Neural progenitor cell (in vitro differentiated cells): Measurements from ENCODE around the gene CITED4. TPM values are rescaled to one million over a fixed set of nuclear protein-coding genes. Genes with fewer than 3 reads are reported as not detected.

Experiments
- DNase-seq: peaks from one replicate; pipeline ENCODE4 v3.0.0-alpha.2; 2016; ENCODE audit warnings: low spot score
- H2AFZ ChIP-seq: fragments of 200-600 bp; sonication (generic); replicated peaks from 2 replicates; pipeline ENCODE4 v1.6.1; 2016; ENCODE audit warnings: antibody characterized with exemption
- H3F3A ChIP-seq: fragments of 200-600 bp; sonication (generic); 2 replicates; pipeline ENCODE4 v1.6.1; 2016; ENCODE audit warnings: antibody characterized with exemption, low read depth
- H3K27ac ChIP-seq: fragments of 200-600 bp; sonication (generic); 2 replicates; pipeline ENCODE4 v1.5.1; 2016; ENCODE audit warnings: mild to moderate bottlenecking
- H3K27me3 ChIP-seq: fragments of 200-600 bp; sonication (generic); 2 replicates; pipeline ENCODE4 v1.6.1; 2016; ENCODE audit warnings: mild to moderate bottlenecking, moderate library complexity
- H3K36me3 ChIP-seq: fragments of 200-600 bp; sonication (generic); 2 replicates; pipeline ENCODE4 v1.5.1; 2016
- H3K4me1 ChIP-seq: fragments of 200-600 bp; sonication (generic); 2 replicates; pipeline ENCODE4 v1.6.1; 2016; ENCODE audit warnings: mixed run types
- H3K4me2 ChIP-seq: fragments of 200-600 bp; sonication (generic); 2 replicates; pipeline ENCODE4 v1.6.1; 2016
- H3K4me3 ChIP-seq: fragments of 200-600 bp; sonication (generic); 2 replicates; pipeline ENCODE4 v1.5.1; 2016
- H3K79me2 ChIP-seq: fragments of 200-600 bp; sonication (generic); 2 replicates; pipeline ENCODE4 v1.6.1; 2016; ENCODE audit warnings: low read depth
- H3K9ac ChIP-seq: fragments of 200-600 bp; sonication (generic); 2 replicates; pipeline ENCODE4 v1.6.1; 2016
- H3K9me3 ChIP-seq: fragments of 200-600 bp; sonication (generic); 2 replicates; pipeline ENCODE4 v1.5.1; 2016; ENCODE audit warnings: low read depth
- H4K20me1 ChIP-seq: fragments of 200-600 bp; sonication (generic); 2 replicates; pipeline ENCODE4 v1.6.1; 2016; ENCODE audit warnings: low read depth
- H3K27ac Mint-ChIP-seq: 3 replicates; pipeline ENCODE4 v1.8.0; 2021; ENCODE audit warnings: mixed read lengths
- H3K27me3 Mint-ChIP-seq: 2 replicates; pipeline ENCODE4 v1.8.0; 2022; ENCODE audit warnings: low read depth, mild to moderate bottlenecking, inconsistent platforms, moderate library complexity, mixed read lengths; ENCODE audit not compliant: insufficient read depth
- H3K36me3 Mint-ChIP-seq: 3 replicates; pipeline ENCODE4 v1.8.0; 2021; ENCODE audit warnings: mixed read lengths
- H3K4me1 Mint-ChIP-seq: 3 replicates; pipeline ENCODE4 v1.8.0; 2021; ENCODE audit warnings: mixed read lengths
- H3K4me3 Mint-ChIP-seq: 3 replicates; pipeline ENCODE4 v1.8.0; 2021; ENCODE audit warnings: mild to moderate bottlenecking, moderate library complexity, mixed read lengths
- H3K9me3 Mint-ChIP-seq: 3 replicates; pipeline ENCODE4 v1.8.0; 2020; ENCODE audit warnings: mixed read lengths
- EZH2 ChIP-seq: fragments of 200-600 bp; sonication (generic); IDR thresholded peaks from 2 replicates; pipeline ENCODE4 v1.6.1; 2017; ENCODE audit warnings: antibody characterized with exemption, mild to moderate bottlenecking, moderate library complexity
- EZH2phosphoT487 ChIP-seq: fragments of 200-600 bp; sonication (generic); IDR thresholded peaks from 2 replicates; pipeline ENCODE4 v1.6.1; 2017; ENCODE audit warnings: antibody characterized with exemption
- total RNA-seq: library from RNA; depleted of rRNA; stranded (reverse); fragments of >200 nt; gene quantifications from 2 replicates; pipeline ENCODE4 v1.2.3, GENCODE V29; 2015; ENCODE audit warnings: low replicate concordance
- TF ChIP-seq, protein P1 (sequence below): fragments of 200-600 bp; sonication (generic); IDR thresholded peaks from 2 replicates; pipeline ENCODE4 v1.5.1; 2017; ENCODE audit warnings: antibody characterized with exemption, mild to moderate bottlenecking

Gene CITED4
- total RNA-seq, 1 donor from 2014 or later, result 0.77 TPM

DNA sequence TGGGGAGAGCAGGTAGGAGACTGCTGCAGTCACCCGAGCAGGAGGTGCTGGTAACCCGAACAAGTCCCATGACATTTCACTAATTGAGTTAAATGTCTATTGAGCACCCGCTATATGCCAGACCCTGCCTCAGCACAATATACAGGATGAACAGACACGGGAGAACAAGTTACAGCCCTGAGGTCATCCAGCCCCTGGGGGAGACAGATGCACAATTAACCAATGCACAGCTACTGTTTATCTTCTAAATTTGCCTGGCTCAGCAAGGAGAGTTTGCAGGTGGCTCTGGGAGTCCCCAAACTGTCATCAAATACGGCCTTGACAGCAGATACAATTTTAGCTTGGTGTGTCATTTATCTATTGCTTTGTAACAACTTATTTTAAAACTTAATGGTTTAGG is 18.1 kb downstream of the CITED4 start:
- H3K4me3 ChIP-seq, result no peak overlapping the region
- no peaks in the 10 kb centered on the region for H3K27me3 ChIP-seq
- no peak overlapping the region for H2AFZ ChIP-seq
- H3K4me1 Mint-ChIP-seq, result peaks cover 17% of the 10 kb centered on the region
- H3K79me2 ChIP-seq, result no peaks in the 10 kb centered on the region
- no peak overlapping the region for H3K9ac ChIP-seq
- TF ChIP-seq, protein P1, sequence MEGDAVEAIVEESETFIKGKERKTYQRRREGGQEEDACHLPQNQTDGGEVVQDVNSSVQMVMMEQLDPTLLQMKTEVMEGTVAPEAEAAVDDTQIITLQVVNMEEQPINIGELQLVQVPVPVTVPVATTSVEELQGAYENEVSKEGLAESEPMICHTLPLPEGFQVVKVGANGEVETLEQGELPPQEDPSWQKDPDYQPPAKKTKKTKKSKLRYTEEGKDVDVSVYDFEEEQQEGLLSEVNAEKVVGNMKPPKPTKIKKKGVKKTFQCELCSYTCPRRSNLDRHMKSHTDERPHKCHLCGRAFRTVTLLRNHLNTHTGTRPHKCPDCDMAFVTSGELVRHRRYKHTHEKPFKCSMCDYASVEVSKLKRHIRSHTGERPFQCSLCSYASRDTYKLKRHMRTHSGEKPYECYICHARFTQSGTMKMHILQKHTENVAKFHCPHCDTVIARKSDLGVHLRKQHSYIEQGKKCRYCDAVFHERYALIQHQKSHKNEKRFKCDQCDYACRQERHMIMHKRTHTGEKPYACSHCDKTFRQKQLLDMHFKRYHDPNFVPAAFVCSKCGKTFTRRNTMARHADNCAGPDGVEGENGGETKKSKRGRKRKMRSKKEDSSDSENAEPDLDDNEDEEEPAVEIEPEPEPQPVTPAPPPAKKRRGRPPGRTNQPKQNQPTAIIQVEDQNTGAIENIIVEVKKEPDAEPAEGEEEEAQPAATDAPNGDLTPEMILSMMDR, result no peak
- TF ChIP-seq EZH2phosphoT487, result no peak
- TF ChIP-seq EZH2, result no peak
- H3K27me3 Mint-ChIP-seq, result peaks cover 2% of the 10 kb centered on the region
- no peaks in the 10 kb centered on the region for H3K36me3 ChIP-seq
- peaks cover 12% of the 10 kb centered on the region for H3K4me1 ChIP-seq
- H3K27ac ChIP-seq, result no peak overlapping the region
- no peak overlapping the region for H3K27ac Mint-ChIP-seq
- no peak overlapping the region for H3K4me3 Mint-ChIP-seq
- no peak overlapping the region for H3K4me2 ChIP-seq
- no peaks in the 10 kb centered on the region for H3K9me3 ChIP-seq
- no peaks in the 10 kb centered on the region for H3F3A ChIP-seq
- peaks cover 10% of the 10 kb centered on the region for H3K9me3 Mint-ChIP-seq
- H4K20me1 ChIP-seq, result no peaks in the 10 kb centered on the region
- no peak for DNase-seq
- H3K36me3 Mint-ChIP-seq, result no peaks in the 10 kb centered on the region

DNA sequence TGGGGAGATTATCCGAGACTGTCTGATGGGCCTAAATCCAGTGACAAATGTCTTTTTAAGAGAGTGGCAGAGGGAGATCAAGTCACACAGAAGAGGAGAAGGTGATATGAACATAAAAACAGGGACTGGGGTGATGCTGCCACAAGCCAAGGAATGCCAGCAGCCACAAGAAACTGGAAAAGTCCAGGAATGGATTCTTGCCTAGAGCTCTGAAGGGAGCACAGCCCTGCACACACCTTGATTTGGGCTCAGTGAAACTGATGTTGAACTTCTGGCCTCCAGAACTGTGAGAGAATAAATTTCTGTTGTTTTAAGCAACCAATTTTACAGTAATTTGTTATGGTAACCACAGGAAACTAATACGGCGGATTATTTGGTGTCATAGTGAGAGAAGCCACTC is 19.5 kb downstream of the CITED4 start:
- H3K4me3 Mint-ChIP-seq, result no peak overlapping the region

DNA sequence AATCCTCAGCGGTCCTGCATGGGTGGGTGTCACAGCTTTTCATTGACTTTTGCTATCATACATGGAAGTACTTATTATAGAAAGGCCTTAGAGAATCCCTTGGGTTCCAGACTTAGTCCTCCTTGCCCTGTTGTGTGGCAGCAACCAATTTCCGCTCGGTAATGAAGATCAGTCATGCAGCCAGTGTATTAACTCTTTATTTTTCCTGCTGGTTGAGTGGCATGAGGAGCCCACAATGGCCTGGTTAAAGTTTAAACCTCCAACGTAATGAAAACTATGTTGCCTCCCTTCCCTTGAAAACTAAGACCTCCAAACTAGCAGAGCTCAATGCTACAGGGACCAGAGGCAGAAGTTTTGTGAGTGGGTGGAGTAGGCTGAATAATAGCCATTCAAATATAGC is 20.0 kb downstream of the CITED4 start:
- Histone ChIP-seq H2AFZ (no peak overlapping the region), H3K36me3 (no peaks in the 10 kb centered on the region), H3K27me3 (no peaks in the 10 kb centered on the region), H3K4me1 (peaks cover 14% of the 10 kb centered on the region), H3K4me2 (no peak overlapping the region), H4K20me1 (no peaks in the 10 kb centered on the region), H3K9ac (no peak overlapping the region), H3F3A (no peaks in the 10 kb centered on the region), H3K27ac (no peak overlapping the region), H3K4me3 (no peak overlapping the region), H3K79me2 (no peaks in the 10 kb centered on the region), H3K9me3 (no peaks in the 10 kb centered on the region)
- Mint-ChIP-seq H3K36me3 (peaks cover 2% of the 10 kb centered on the region), H3K9me3 (peaks cover 10% of the 10 kb centered on the region), H3K27ac (no peak overlapping the region), H3K4me1 (peaks cover 12% of the 10 kb centered on the region), H3K27me3 (no peaks in the 10 kb centered on the region), H3K4me3 (no peak overlapping the region)
- no peak for TF ChIP-seq EZH2
- no peak for TF ChIP-seq EZH2phosphoT487
- TF ChIP-seq, protein P1, result no peak
- no peak for DNase-seq

More for the DNA sequence above, 19.5 kb downstream of the CITED4 start:
- no peaks in the 10 kb centered on the region for H3F3A ChIP-seq
- no peak overlapping the region for H3K27ac ChIP-seq
- no peaks in the 10 kb centered on the region for H3K9me3 ChIP-seq
- H3K36me3 ChIP-seq, result no peaks in the 10 kb centered on the region
- no peak overlapping the region for H2AFZ ChIP-seq
- H3K4me1 Mint-ChIP-seq, result peaks cover 13% of the 10 kb centered on the region
- H3K9me3 Mint-ChIP-seq, result peaks cover 10% of the 10 kb centered on the region
- H3K36me3 Mint-ChIP-seq, result peaks cover 2% of the 10 kb centered on the region
- H3K4me2 ChIP-seq, result no peak overlapping the region
- H3K4me3 ChIP-seq, result no peak overlapping the region
- TF ChIP-seq EZH2phosphoT487, result no peak
- no peak for TF ChIP-seq EZH2
- TF ChIP-seq, protein P1, result no peak
- no peak for DNase-seq
- H3K27me3 Mint-ChIP-seq, result peaks cover 2% of the 10 kb centered on the region
- H4K20me1 ChIP-seq, result no peaks in the 10 kb centered on the region
- H3K27me3 ChIP-seq, result no peaks in the 10 kb centered on the region
- H3K9ac ChIP-seq, result no peak overlapping the region
- H3K27ac Mint-ChIP-seq, result no peak overlapping the region
- no peaks in the 10 kb centered on the region for H3K79me2 ChIP-seq
- H3K4me1 ChIP-seq, result peaks cover 14% of the 10 kb centered on the region

DNA sequence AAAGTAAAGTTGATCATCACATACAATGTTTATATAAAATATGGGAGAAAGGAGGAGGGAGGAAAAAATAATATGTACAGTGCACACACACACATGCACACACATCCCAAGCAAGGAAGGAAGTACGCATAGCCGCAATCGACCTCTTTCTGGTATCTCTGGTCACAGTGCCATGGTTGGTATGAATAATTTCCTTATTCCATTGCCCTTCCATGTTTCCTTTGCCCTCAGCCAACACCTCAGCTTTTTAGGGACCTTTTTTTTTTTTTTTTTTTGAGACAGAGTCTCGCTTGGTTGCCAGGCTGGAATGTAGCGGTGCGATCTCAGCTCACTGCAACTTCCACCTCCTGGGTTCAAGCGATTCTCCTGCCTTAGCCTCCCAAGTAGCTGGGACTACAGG is 20.6 kb downstream of the CITED4 start:
- no peaks in the 10 kb centered on the region for H3F3A ChIP-seq
- H3K9me3 ChIP-seq, result no peaks in the 10 kb centered on the region
- TF ChIP-seq, protein P1, result no peak
- TF ChIP-seq EZH2phosphoT487, result no peak
- no peak for TF ChIP-seq EZH2
- H3K4me2 ChIP-seq, result no peak overlapping the region
- H3K27me3 Mint-ChIP-seq, result no peaks in the 10 kb centered on the region
- H3K9ac ChIP-seq, result no peak overlapping the region
- H3K9me3 Mint-ChIP-seq, result peaks cover 10% of the 10 kb centered on the region
- H3K27ac ChIP-seq, result no peak overlapping the region
- H3K79me2 ChIP-seq, result no peaks in the 10 kb centered on the region
- no peak overlapping the region for H3K27ac Mint-ChIP-seq
- H3K36me3 Mint-ChIP-seq, result peaks cover 2% of the 10 kb centered on the region
- peaks cover 8% of the 10 kb centered on the region for H3K4me1 Mint-ChIP-seq
- H3K36me3 ChIP-seq, result no peaks in the 10 kb centered on the region
- no peaks in the 10 kb centered on the region for H3K27me3 ChIP-seq
- H3K4me1 ChIP-seq, result peaks cover 14% of the 10 kb centered on the region
- H3K4me3 Mint-ChIP-seq, result no peak overlapping the region
- H2AFZ ChIP-seq, result no peak overlapping the region
- no peaks in the 10 kb centered on the region for H4K20me1 ChIP-seq
- no peak overlapping the region for H3K4me3 ChIP-seq
- no peak for DNase-seq
